M059J (cell line): ENCODE results near the gene VPS51. TPM values are rescaled to one million over a fixed set of nuclear protein-coding genes. Genes with fewer than 3 reads are reported as not detected.
A peak's percentile ranks its signal among the peaks of the same experiment; 100 is the strongest.

Source experiments
- DNase-seq: peaks from one replicate; pipeline ENCODE4 v3.0.0-alpha.2; 2012; ENCODE audit warnings: low read depth
- total RNA-seq: library from RNA; depleted of rRNA; stranded (reverse); fragments of >200 nt; shearing (Covaris generic); gene quantifications from 2 replicates; pipeline ENCODE4 v1.2.3, GENCODE V29; 2014

VPS51 gene
- total RNA-seq, 1 experiment from 2014 or later: 170 TPM

DNA sequence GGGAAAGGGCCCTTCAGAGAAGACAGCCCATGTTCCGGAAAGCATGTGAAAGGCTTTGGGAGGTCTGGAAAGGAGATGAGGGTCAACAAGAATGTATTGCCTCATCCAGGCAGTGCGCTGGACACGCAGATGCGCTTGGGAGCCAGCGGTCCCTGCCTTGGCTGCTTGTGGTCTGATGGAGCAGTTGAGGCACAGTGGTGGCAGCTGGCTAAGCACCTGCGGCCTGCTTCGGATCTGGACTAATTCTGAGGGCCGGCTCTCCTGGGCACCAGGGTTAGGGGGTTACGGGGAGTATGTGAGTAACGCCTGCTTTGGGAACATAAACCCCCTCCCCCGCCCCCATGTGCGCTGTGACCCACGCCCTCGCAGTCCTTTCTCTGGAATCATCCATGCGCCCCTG, 11.1 kb downstream of the VPS51 start:
- DNase-seq: no peak

DNA sequence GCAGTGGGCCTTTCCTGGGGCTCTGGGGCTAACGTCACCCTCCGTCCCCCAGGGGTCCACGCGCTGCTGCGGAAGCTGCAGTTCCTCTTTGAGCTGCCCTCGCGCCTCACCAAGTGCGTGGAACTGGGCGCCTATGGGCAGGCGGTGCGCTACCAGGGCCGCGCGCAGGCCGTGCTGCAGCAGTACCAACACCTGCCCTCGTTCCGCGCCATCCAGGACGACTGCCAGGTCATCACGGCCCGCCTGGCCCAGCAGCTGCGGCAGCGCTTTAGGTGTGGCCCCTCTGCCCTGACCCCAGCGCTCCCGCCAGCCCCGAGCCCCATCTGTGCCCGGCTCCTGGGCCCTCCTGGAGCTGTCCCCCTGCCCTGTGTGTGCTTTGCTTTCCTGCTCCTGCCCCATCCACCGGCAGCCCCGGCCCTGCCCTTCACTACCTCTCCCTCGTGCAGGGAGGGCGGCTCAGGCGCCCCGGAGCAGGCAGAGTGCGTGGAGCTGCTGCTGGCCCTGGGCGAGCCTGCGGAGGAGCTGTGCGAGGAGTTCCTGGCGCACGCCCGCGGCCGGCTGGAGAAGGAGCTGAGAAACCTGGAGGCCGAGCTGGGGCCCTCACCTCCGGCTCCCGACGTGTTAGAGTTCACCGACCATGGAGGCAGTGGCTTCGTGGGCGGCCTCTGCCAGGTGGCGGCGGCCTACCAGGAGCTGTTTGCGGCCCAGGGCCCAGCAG, 11.9 kb downstream of the VPS51 start:
- no peak for DNase-seq

DNA sequence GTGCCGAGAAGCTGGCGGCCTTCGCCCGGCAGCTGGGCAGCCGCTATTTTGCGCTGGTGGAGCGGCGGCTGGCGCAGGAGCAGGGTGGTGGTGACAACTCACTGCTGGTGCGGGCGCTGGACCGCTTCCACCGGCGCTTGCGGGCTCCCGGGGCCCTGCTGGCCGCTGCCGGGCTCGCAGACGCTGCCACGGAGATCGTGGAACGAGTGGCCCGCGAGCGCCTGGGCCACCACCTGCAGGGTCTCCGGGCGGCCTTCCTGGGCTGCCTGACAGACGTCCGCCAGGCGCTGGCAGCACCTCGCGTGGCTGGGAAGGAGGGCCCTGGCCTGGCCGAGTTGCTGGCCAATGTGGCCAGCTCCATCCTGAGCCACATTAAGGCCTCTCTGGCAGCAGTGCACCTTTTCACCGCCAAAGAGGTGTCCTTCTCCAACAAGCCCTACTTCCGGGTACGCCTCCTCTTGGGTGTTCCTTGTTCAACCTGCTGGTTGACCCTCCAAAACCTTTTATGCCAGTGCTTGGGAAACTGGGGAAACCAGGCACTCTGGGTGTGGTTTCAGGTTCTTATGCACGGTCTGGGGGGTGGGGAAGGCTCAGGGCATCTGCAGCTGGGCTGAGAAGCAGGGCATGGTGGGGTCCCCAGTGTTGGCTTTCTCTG, 12.6 kb downstream of the VPS51 start:
- no peak for DNase-seq

DNA sequence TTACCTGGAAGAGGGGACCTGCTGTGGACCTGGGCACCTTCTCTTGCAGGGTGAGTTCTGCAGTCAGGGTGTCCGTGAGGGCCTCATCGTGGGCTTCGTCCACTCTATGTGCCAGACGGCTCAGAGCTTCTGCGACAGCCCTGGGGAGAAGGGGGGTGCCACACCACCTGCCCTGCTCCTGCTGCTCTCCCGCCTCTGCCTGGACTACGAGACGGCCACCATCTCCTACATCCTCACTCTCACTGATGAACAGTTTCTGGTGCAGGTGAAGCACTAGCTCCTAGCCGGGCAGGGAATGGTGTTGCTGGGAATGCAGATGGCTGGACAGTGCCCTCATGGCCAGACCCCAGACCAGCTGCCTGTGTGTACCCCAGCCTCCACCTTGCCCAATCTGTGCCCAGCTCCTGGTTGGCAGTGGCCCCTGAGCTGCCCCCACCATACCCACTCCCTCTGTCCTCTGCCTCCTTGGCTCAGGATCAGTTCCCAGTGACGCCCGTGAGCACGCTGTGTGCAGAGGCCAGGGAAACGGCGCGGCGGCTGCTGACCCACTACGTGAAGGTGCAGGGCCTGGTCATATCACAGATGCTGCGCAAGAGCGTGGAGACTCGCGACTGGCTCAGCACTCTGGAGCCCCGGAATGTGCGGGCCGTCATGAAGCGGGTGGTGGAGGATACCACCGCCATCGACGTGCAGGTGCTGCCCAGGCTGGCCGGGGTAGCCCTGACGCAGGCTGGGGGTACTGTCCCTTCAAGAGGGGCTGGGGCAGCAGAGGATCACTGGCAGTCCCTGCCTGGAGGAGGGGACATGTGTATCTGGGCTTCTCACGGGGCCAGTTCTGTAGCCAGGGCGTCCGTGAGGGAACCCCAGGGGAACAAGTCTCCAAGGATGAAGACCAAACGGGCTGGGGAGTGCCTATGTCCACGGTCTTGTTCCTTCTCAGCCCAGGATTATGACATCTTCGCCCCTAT, 13.5 kb downstream of the VPS51 start:
- DNase-seq: no peak

DNA sequence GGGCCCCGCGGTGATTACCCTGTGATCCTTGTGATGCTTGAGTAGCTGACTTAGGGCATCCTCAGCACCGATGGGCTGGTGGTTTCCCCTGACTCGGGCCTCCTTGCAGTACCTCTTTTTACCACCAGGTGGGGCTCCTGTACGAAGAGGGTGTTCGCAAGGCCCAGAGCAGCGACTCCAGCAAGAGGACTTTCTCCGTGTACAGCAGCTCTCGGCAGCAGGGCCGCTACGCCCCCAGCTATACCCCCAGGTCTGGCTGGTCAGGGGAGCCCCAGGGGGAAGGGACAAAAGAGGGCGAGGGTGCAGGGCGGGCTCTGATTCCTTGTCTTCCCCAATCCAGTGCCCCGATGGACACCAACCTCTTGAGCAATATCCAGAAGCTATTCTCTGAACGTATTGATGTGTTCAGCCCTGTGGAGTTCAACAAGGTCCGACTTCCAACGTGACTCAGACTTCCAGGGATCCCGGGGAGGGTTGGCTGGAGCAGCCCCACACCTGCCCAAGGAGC, 14.4 kb downstream of the VPS51 start:
- peak; percentile 77 for DNase-seq

DNA sequence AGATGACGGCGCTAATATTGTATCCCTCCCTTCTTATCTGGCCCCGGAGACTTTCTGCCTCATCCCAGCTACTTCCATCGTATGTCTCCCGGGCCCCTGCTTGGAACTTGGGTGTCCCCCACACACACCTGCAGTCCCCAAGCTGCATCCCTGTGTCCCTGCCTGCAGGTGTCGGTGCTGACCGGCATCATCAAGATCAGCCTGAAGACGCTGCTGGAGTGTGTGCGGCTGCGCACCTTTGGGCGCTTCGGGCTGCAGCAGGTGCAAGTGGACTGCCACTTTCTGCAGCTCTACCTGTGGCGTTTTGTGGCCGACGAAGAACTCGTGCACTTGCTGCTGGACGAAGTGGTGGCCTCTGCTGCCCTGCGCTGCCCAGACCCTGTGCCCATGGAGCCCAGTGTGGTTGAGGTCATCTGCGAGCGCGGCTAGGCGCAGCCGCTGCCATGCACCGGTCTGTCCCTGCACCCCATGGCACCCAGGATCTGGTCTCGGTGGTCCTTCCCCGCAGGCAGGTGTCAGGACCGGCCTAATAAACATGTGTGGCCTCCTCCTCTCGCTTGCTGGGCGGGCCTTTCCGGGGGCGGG, 15.2 kb downstream of the VPS51 start:
- no peak for DNase-seq

DNA sequence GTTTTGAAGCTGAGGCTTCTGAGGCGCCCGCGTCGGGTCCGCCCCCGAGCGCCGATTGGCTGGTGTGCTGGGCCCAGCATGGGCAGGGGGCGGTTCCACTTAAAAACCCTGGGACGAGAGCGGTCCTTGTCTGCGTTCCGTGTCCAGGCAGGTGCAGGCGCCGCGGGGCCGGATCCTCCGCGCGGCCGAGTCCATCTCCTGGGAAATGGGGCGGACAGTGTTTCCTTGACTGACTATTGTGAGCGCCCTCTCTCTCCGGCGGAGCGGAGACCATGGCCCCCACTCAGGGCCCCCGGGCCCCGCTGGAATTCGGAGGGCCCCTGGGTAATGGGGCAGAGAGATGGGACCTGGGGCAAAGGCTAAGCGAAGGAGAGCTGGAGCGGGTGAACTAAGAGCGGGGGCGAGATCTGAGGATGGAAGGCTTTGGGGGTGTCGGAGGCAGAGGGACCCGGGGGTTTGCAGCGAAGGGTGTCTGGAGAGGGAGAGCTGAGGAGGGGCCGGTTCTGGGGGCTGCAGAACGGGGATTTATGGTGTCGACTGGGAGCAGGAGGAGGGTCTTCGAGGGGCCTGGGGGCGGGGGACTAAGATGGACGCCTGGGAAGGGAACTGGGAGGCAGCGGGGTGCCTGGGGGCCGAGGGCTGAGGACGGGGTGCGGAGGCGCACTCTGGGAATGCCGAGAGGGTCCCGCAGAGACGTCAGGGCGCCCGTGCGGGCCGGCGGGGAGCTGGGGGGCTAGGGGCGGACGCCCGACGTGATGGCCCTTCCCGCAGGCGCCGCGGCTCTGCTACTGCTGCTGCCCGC, 15.9 kb downstream of the VPS51 start, which contains the start of gene TM7SF2:
Gene TM7SF2, plus strand, starts transcription at position 129 of the 802 bp plus-strand sequence. Its CDS starts 144 bp downstream, at position 273.
- DNase-seq: no peak

DNA sequence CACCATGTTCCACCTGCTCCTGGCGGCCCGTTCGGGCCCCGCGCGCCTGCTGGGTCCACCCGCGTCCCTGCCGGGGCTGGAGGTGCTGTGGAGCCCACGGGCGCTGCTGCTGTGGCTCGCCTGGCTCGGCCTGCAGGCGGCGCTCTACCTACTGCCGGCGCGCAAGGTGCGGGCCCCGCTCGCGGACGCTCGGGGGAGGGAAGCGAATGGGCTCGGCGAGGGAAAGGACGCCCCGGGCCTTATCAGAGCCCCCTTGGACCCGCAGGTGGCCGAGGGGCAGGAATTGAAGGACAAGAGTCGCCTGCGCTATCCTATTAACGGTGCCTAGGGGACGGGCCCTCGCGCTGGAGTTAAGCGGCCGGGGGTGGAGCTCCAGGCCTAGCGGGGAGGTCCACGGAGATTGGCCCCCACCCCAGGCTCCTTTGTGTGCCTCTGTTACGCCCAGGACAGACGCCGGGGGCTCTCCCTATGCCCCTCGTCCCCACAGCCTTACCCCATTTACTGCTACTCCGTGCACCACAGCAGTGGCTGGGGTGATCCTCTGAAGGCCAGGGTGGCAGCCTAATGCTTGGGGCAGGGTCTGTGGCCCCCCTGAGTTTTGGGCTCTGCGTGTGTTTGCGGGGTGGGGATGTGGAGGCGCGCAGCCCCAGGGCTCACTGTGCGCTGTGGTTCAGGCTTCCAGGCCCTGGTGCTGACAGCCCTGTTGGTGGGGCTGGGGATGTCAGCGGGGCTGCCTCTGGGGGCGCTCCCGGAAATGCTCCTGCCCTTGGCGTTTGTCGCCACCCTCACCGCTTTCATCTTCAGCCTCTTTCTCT, 16.7 kb downstream of the VPS51 start:
- DNase-seq: no peak

DNA sequence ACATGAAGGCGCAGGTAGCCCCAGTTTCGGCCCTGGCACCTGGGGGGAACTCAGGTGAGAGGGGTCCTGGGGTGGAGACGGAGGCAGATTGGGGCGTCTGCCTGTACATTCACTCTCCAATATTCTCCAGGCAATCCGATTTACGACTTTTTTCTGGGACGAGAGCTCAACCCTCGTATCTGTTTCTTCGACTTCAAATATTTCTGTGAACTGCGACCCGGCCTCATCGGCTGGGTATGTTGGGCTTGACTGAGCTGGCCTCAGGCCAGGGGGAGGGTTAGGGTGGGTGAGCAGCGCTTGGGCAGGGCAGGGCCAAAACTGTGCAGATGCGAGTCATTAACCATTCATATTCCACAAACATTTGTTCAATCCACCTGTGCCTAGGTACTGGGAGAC, 17.3 kb downstream of the VPS51 start:
- DNase-seq: no peak

DNA sequence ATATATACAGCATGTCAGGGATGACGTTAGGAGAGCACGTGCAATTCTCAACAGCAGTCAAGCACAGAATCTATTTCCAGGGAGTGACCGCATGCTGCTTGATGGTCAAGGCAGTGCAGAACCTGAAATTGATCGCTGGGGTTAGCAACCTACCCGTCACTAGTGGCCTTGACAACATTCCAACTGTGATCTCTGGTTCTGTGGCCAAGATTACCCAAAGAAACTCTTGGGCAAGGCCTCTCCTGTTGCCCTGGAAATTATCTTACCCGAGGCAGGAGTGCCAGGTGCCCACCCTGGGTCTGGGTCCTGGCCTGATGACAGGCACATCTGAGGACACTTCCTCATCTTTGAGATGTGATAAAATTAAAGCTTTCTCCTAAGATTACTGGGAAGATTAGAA, 17.8 kb downstream of the VPS51 start:
- no peak for DNase-seq

DNA sequence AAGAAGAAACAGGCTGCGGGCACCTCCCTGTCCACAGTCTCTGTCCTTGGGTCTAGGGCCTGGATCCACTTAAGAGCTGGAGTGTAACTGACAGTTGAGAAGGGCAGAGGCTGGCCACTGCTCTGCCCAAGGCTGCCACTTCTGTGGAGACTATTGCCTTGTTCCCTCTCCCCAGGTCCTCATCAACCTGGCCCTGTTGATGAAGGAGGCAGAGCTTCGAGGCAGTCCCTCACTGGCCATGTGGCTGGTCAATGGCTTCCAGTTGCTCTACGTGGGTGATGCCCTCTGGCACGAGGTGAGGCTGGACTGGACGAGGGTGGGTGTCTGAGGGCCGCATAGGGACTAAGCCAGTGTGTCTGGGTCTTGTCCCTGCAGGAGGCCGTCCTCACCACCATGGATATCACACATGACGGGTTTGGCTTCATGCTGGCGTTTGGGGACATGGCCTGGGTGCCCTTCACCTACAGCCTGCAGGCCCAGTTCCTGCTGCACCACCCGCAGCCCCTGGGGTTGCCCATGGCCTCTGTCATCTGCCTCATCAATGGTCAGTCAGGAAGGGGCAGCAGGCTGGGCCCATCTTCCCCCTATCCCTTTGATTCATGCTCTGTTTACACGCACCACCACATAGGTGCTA, 18.6 kb downstream of the VPS51 start:
- no peak for DNase-seq

DNA sequence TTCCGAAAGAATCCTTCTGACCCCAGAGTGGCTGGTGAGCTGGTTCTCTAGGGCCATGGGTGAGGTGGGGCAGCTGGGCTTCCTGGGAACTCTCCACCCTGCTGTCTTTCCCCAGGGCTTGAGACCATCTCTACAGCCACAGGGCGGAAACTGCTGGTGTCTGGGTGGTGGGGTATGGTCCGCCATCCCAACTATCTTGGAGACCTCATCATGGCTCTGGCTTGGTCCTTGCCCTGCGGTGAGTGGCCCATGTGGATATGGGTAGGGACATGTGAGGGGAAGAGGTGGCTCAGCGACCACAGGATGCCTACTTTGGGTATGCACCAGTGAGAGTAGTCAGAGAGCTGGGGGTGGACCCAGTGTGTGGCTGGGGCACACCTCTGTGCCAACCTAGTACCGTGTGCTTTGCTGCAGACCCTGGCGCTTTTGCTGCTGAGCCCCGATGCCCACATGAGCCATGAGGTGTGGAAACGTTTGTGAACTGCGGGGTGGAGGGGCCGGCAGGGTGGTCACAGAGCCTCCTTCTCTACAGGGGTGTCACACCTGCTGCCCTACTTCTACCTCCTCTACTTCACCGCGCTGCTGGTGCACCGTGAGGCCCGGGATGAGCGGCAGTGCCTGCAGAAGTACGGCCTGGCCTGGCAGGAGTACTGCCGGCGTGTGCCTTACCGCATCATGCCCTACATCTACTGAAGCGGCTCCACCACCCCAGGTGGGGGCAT, 19.5 kb downstream of the VPS51 start:
- DNase-seq: no peak

DNA sequence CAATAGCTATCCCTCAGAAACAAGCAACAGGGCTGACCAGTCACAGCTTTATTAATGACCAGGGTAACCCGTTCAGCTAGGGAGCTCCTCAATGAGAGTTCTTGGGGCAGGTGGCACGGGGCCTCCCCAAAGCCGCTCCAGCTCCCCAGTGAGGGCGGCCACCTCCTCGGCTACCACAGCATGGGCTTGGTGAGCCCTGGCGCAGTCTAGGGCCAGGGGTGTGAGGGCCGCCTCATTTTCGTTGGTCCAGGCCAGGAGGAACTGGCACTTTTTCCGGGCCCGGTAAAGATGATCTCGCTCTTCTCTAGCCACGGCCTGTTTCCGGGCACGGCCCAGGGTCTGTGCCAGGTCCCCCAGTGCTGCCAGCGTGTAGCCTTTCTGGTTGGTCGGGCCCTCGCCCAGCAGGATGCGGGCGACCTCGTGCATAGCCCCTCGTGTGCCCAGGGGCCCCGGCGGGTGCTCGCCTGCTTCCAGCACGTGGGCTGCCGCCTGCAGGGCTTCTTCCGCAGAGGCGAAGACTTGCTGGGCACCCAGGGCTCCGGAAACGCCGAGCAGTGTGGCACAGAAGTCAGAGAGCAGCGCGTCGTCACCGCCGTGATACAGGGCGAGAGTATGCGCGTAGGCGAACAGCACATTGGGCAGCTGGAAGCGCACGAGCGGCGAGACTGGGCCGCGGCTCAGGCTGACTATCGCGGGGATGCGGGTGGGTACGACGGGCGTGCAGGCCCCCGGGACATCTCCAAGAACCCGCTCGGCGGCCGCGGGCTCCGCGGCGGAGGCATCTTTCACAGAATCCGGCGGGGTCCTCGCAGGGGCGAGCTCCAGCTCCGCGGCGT, 20.6 kb downstream of the VPS51 start:
- DNase-seq: peak; percentile 28

DNA sequence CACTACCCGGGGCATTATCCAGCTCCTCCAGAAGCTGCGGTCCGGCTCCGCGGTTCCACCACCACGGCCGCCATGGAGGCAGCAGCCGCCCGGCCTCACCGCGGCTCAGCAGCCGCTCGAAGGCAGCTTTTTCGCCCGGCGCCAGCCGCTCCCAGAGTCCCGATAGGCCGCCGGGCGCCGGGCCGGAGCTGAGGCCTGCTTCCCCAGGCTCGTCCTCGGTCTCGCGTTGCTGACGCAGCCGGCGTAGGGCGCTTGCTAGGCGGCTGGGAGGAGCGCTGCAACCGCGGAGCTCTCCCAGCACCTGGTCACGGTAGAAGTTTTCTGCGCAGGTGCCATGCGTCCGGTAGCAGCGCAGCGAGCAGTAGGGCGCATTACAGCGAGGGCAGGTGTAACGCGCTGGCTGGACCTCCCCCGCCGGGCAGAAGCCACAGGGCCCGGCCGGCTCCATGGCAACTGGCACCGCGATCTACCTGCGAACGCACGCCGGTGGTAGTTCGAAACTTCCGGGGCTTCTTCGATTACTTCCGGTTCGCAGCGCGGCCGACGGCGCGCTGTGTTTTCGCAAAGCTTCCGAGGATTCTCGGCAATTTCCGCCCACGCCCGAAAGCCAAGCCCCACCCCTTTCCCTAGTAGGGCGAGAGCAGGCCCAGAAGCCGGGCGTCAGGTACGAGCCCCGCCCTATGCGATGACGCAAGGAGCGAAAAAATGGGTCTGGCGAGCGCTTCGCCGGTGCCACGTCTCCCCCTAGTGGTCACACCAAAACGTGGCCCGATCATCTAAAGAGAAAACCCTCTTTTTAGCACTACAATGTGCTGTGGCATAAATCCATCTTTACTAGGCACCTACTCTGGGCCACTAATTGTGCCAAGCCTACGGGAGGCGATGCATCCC, 21.4 kb downstream of the VPS51 start, which contains the start of gene ZNHIT2:
Gene ZNHIT2, minus strand, starts transcription at position 496 of the 891 bp plus-strand sequence. Its CDS starts 48 bp downstream, at position 448.
- peak; percentile 98 for DNase-seq

DNA sequence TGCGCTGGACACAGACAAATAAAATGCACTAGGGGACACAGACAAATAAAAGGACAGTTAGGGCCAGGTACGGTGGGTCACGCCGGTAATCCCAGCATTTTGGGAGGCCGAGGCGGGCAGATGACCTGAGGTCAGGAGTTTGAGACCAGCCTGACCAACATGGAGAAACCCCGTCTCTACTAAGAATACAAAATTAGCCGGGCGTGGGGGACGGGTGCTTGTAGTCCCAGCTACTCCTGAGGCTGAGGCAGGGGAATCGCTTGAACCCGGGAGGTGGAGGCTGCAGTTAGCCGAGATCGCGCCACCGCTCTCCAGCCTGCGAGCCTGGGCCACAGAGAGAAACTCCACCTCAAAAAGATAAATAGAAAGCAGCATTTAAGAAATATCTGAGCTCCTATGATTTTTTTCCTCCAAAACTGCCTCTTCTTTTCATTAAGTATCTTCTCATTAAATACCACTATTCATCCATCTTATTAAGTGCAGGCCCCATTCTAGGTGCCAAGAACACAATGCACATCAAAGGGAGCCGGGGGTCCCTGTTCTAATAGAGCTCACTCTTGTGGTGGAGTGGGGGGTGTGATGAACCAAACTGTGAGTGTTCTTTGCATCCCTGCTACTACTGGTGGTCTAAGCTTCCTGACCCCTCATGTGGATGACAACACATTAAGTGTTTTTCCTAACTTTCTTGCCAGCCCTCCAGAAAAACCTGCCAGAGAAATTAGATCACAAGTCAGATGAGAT, 22.3 kb downstream of the VPS51 start:
- no peak for DNase-seq
